IMR-90 (cell line): ENCODE measurements around the gene GBA2.

Source experiments
- BHLHE40 ChIP-seq: fragments of 150-350 bp; IDR thresholded peaks from 2 replicates; pipeline ENCODE4 v1.6.1; 2016; ENCODE audit warnings: mild to moderate bottlenecking, low read depth, low read length
- CEBPB ChIP-seq: IDR thresholded peaks from 2 replicates; pipeline ENCODE4 v1.6.1; 2012; ENCODE audit warnings: low read depth, low read length, improper control_type of control experiment
- CHD1 ChIP-seq: IDR thresholded peaks from 2 replicates; pipeline ENCODE4 v1.6.1; 2012; ENCODE audit warnings: low read depth, low read length, improper control_type of control experiment
- CTCF ChIP-seq: conservative IDR thresholded peaks from 2 replicates; pipeline ENCODE4 v1.5.1; 2012; ENCODE audit warnings: mild to moderate bottlenecking, low read depth, low read length, improper control_type of control experiment
- ELK1 ChIP-seq: fragments of 150-350 bp; IDR thresholded peaks from 2 replicates; pipeline ENCODE4 v1.6.1; 2016; ENCODE audit warnings: low read depth, mild to moderate bottlenecking, low read length, moderate library complexity, borderline replicate concordance
- FOS ChIP-seq: fragments of 150-350 bp; IDR thresholded peaks from 2 replicates; pipeline ENCODE4 v1.6.1; 2016; ENCODE audit warnings: low read depth, low read length
- MAFK ChIP-seq: IDR thresholded peaks from 2 replicates; pipeline ENCODE4 v1.6.1; 2012; ENCODE audit warnings: low read depth, low read length, improper control_type of control experiment
- MAZ ChIP-seq: IDR thresholded peaks from 2 replicates; pipeline ENCODE4 v1.6.1; 2012; ENCODE audit warnings: low read depth, mild to moderate bottlenecking, low read length, improper control_type of control experiment, moderate library complexity, borderline replicate concordance
- MXI1 ChIP-seq: IDR thresholded peaks from 2 replicates; pipeline ENCODE4 v1.6.1; 2012; ENCODE audit warnings: low read depth, mild to moderate bottlenecking, low read length, moderate library complexity, borderline replicate concordance
- NFE2L2 ChIP-seq: fragments of 150-350 bp; IDR thresholded peaks from 2 replicates; pipeline ENCODE4 v1.6.1; 2016; ENCODE audit warnings: low read depth, mild to moderate bottlenecking, low read length
- POLR2A ChIP-seq: IDR thresholded peaks from 2 replicates; pipeline ENCODE4 v1.6.1; 2012; ENCODE audit warnings: mild to moderate bottlenecking, low read depth, low read length
- RFX5 ChIP-seq: IDR thresholded peaks from 2 replicates; pipeline ENCODE4 v1.8.0; 2012; ENCODE audit warnings: low read depth, mild to moderate bottlenecking, low read length, moderate library complexity
- SMC3 ChIP-seq: fragments of 150-350 bp; IDR thresholded peaks from 2 replicates; pipeline ENCODE4 v1.6.1; 2016; ENCODE audit warnings: low read depth, mild to moderate bottlenecking, antibody characterized with exemption, low read length, moderate library complexity

GRCh38 chr9:35743880-35744518 lies 5.0 kb downstream of the GBA2 start:
- TF ChIP-seq CTCF, result no peak
- TF ChIP-seq POLR2A, result no peak
- no peak for TF ChIP-seq CEBPB
- no peak for TF ChIP-seq MAZ
- TF ChIP-seq CHD1, result no peak
- TF ChIP-seq NFE2L2, result no peak
- TF ChIP-seq BHLHE40, result no peak
- no peak for TF ChIP-seq RFX5
- no peak for TF ChIP-seq ELK1
- no peak for TF ChIP-seq SMC3
- no peak for TF ChIP-seq FOS
- no peak for TF ChIP-seq MXI1
- TF ChIP-seq MAFK, result no peak
